ENCODE results near the gene A1BG.
A peak's percentile ranks its signal among the peaks of the same experiment; 100 is the strongest.

DNA sequence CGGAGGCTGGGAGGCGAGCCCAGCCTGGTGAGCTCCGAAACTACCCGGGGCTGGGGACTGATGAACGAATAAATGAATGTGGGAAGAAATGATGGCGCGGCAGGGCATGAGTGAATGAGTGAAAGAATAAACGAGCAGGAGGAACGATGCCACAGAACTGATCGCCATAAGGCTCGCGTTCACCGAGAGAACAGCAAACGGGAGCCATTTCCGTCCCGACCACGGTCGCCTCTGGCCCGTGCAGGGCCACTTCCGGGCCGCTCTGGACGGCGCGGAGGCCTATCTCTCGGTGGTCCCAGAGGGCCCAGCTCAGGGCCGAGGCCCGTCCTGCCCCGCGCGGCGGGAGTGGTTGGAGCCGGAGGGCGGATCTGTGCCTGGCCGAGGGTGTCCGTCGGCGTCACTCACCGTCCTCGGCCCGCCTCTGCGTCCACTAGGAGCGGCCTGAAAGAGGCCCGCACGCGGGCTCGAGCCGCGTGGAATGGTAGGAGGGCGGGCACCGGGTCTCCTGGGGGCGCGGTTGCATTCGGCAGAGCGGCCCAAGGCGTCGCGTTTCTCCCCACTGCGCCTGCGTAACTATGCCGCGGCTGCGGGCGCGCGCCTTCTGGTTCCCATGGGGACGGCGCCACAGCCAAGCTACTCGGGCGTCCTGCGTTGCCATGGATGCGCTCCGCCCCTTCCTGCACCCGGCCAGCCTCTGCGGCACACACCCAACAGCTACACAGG, 9.1 kb upstream of the A1BG start, which contains the start of gene ZNF497:
- peak in 1 of 2 donors; percentile 0 for TF ChIP-seq EGR1 (IDR thresholded peaks at IDR 0.05; ENCODE audit: low read depth in 2 of 2)
- TF ChIP-seq, protein P1, sequence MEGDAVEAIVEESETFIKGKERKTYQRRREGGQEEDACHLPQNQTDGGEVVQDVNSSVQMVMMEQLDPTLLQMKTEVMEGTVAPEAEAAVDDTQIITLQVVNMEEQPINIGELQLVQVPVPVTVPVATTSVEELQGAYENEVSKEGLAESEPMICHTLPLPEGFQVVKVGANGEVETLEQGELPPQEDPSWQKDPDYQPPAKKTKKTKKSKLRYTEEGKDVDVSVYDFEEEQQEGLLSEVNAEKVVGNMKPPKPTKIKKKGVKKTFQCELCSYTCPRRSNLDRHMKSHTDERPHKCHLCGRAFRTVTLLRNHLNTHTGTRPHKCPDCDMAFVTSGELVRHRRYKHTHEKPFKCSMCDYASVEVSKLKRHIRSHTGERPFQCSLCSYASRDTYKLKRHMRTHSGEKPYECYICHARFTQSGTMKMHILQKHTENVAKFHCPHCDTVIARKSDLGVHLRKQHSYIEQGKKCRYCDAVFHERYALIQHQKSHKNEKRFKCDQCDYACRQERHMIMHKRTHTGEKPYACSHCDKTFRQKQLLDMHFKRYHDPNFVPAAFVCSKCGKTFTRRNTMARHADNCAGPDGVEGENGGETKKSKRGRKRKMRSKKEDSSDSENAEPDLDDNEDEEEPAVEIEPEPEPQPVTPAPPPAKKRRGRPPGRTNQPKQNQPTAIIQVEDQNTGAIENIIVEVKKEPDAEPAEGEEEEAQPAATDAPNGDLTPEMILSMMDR (IDR thresholded peaks at IDR 0.05; ENCODE audit: low read depth, low read length, missing input control), result no peak
- peak in 1 of 2 donors; percentile 45 for TF ChIP-seq RAD21 (IDR thresholded peaks at IDR 0.05)
- TF ChIP-seq JUND (IDR thresholded peaks at IDR 0.05), result peak in 1 of 2 donors; percentile 9
- TF ChIP-seq, protein P2, sequence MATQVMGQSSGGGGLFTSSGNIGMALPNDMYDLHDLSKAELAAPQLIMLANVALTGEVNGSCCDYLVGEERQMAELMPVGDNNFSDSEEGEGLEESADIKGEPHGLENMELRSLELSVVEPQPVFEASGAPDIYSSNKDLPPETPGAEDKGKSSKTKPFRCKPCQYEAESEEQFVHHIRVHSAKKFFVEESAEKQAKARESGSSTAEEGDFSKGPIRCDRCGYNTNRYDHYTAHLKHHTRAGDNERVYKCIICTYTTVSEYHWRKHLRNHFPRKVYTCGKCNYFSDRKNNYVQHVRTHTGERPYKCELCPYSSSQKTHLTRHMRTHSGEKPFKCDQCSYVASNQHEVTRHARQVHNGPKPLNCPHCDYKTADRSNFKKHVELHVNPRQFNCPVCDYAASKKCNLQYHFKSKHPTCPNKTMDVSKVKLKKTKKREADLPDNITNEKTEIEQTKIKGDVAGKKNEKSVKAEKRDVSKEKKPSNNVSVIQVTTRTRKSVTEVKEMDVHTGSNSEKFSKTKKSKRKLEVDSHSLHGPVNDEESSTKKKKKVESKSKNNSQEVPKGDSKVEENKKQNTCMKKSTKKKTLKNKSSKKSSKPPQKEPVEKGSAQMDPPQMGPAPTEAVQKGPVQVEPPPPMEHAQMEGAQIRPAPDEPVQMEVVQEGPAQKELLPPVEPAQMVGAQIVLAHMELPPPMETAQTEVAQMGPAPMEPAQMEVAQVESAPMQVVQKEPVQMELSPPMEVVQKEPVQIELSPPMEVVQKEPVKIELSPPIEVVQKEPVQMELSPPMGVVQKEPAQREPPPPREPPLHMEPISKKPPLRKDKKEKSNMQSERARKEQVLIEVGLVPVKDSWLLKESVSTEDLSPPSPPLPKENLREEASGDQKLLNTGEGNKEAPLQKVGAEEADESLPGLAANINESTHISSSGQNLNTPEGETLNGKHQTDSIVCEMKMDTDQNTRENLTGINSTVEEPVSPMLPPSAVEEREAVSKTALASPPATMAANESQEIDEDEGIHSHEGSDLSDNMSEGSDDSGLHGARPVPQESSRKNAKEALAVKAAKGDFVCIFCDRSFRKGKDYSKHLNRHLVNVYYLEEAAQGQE (IDR thresholded peaks at IDR 0.05), result peak; percentile 89
- TF ChIP-seq, protein P3, sequence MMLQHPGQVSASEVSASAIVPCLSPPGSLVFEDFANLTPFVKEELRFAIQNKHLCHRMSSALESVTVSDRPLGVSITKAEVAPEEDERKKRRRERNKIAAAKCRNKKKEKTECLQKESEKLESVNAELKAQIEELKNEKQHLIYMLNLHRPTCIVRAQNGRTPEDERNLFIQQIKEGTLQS (IDR thresholded peaks at IDR 0.05), result no peak
- TF ChIP-seq GABPA (IDR thresholded peaks at IDR 0.05 in 1 of 2, conservative IDR thresholded peaks at IDR 0.05 in 1 of 2), result peak; percentile 74 to 90
- TF ChIP-seq FOXA1 (IDR thresholded peaks at IDR 0.05), result peak; percentile 19
- peak; percentile 67 for TF ChIP-seq TAF1 (conservative IDR thresholded peaks at IDR 0.05)

All from liver (tissue), 3 donors.